Activated naive CD8-positive, alpha-beta T cell treated with anti-CD3 and anti-CD28 coated beads for 36 hours (primary cell): ENCODE results near the gene SCAPER. TPM values are rescaled to one million over a fixed set of nuclear protein-coding genes. Genes with fewer than 3 reads are reported as not detected.

Experiments used
- DNase-seq: peaks from one replicate; pipeline ENCODE4 v3.0.0; 2021
- H3K27ac Mint-ChIP-seq: one replicate; pipeline ENCODE4 v1.8.0; 2022; ENCODE audit warnings: mild to moderate bottlenecking, moderate library complexity, mixed read lengths
- H3K27me3 Mint-ChIP-seq: one replicate; pipeline ENCODE4 v1.8.0; 2022; ENCODE audit warnings: mild to moderate bottlenecking, mixed read lengths
- H3K36me3 Mint-ChIP-seq: one replicate; pipeline ENCODE4 v1.8.0; 2021; ENCODE audit warnings: mild to moderate bottlenecking, mixed read lengths
- H3K4me1 Mint-ChIP-seq: one replicate; pipeline ENCODE4 v1.8.0; 2021; ENCODE audit warnings: mixed read lengths
- H3K4me3 Mint-ChIP-seq: one replicate; pipeline ENCODE4 v1.8.0; 2022; ENCODE audit warnings: mild to moderate bottlenecking, moderate library complexity, mixed read lengths
- H3K9me3 Mint-ChIP-seq: one replicate; pipeline ENCODE4 v1.8.0; 2022; ENCODE audit warnings: mixed read lengths
- total RNA-seq, 2 experiments: library from RNA; stranded (reverse); gene quantifications; one replicate each; pipeline ENCODE4 v1.2.3, GENCODE V29; 2021

The SCAPER gene
- total RNA-seq, 2 experiments from 2014 or later: 20.8 to 21.3 TPM

- Mint-ChIP-seq H3K9me3 (no peaks in the 10 kb centered on the region), H3K36me3 (peaks cover 10% of the 10 kb centered on the region), H3K27ac (no peak overlapping the region), H3K4me3 (no peak overlapping the region), H3K4me1 (no peaks in the 10 kb centered on the region), H3K27me3 (no peaks in the 10 kb centered on the region)
- no peak for DNase-seq
These were observed 520.7 kb downstream of the SCAPER start for GRCh38 chr15:76384409-76384808.

- no peaks in the 10 kb centered on the region for H3K27me3 Mint-ChIP-seq
- peaks cover 10% of the 10 kb centered on the region for H3K36me3 Mint-ChIP-seq
- no peaks in the 10 kb centered on the region for H3K9me3 Mint-ChIP-seq
- H3K27ac Mint-ChIP-seq: no peak overlapping the region
- H3K4me1 Mint-ChIP-seq: no peaks in the 10 kb centered on the region
- no peak for DNase-seq
- no peak overlapping the region for H3K4me3 Mint-ChIP-seq
These were observed 522.0 kb downstream of the SCAPER start for GRCh38 chr15:76382987-76383728.

DNA sequence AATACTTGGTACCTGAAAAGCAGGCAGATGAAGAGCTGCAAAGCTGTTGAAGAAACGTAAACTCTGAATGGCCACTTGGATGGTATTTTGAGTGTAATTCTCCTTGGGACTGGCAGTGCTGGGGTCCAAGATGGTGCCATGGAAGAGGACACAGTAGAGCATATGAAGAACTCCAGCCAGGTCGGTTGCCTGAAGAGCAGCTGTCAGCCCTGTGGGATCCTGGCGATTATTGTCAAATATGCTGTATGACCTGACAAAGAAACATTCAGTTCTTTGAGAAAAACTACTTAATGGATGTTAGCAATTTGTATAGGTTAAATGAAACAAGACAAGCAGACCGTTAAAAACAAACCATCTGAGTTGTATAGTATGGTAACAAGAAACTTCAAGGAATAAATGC is 523.8 kb downstream of the SCAPER start:
- no peak overlapping the region for H3K27ac Mint-ChIP-seq
- H3K4me1 Mint-ChIP-seq: no peaks in the 10 kb centered on the region
- no peaks in the 10 kb centered on the region for H3K9me3 Mint-ChIP-seq
- H3K4me3 Mint-ChIP-seq: no peak overlapping the region
- H3K27me3 Mint-ChIP-seq: no peaks in the 10 kb centered on the region
- H3K36me3 Mint-ChIP-seq: peaks cover 10% of the 10 kb centered on the region
- no peak for DNase-seq

GRCh38 chr15:76380249-76380648 is 524.9 kb downstream of the SCAPER start:
- no peaks in the 10 kb centered on the region for H3K9me3 Mint-ChIP-seq
- no peak overlapping the region for H3K27ac Mint-ChIP-seq
- no peak overlapping the region for H3K4me3 Mint-ChIP-seq
- H3K27me3 Mint-ChIP-seq: no peaks in the 10 kb centered on the region
- DNase-seq: no peak
- no peaks in the 10 kb centered on the region for H3K4me1 Mint-ChIP-seq
- H3K36me3 Mint-ChIP-seq: peaks cover 12% of the 10 kb centered on the region

DNA sequence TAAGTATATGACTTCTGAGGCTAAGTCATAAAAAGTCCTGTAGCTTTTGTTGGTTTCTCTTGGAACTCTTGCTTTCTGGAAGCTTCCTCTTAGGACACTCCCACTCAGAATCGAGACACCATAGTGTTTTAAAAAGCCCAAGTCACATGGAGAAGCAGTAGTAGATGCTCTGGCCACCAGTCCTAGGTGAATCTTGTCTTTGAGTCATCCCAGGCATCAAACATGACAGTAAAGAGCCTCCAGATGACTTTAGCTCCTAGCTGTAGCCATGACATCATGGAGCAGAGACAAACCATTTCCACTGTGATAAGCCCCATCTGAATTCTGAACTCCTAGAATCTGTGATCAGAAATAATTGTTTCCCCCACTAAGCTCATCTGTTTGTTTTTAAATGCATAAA is 526.4 kb downstream of the SCAPER start:
- no peak overlapping the region for H3K27ac Mint-ChIP-seq
- no peaks in the 10 kb centered on the region for H3K27me3 Mint-ChIP-seq
- H3K4me1 Mint-ChIP-seq: no peaks in the 10 kb centered on the region
- no peak overlapping the region for H3K4me3 Mint-ChIP-seq
- peaks cover 11% of the 10 kb centered on the region for H3K36me3 Mint-ChIP-seq
- H3K9me3 Mint-ChIP-seq: no peaks in the 10 kb centered on the region
- DNase-seq: no peak

DNA sequence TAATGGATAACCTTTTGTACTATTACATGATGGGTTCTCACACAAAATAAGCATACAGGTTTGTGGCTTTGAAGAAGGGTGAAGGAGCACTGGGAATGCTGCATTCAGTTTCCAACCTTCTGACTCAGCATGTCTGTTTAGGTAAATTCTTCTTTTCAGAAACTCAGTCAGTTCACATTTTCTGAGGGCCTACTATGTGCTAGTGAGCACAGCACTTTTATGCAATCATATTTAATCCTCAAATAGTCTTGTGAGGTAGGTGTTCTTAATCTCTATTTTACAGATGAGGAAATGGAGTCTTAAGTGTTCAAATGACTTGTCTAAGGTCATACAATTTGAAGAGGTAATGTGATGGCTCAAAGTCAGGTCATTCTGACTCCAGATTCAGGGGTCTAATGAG is 527.4 kb downstream of the SCAPER start:
- no peaks in the 10 kb centered on the region for H3K4me1 Mint-ChIP-seq
- H3K27me3 Mint-ChIP-seq: no peaks in the 10 kb centered on the region
- no peaks in the 10 kb centered on the region for H3K9me3 Mint-ChIP-seq
- peaks cover 11% of the 10 kb centered on the region for H3K36me3 Mint-ChIP-seq
- no peak overlapping the region for H3K27ac Mint-ChIP-seq
- DNase-seq: no peak
- H3K4me3 Mint-ChIP-seq: no peak overlapping the region

- no peak overlapping the region for H3K27ac Mint-ChIP-seq
- H3K36me3 Mint-ChIP-seq: peaks cover 13% of the 10 kb centered on the region
- no peak overlapping the region for H3K4me3 Mint-ChIP-seq
- no peak for DNase-seq
- H3K27me3 Mint-ChIP-seq: no peaks in the 10 kb centered on the region
- H3K9me3 Mint-ChIP-seq: no peaks in the 10 kb centered on the region
- no peaks in the 10 kb centered on the region for H3K4me1 Mint-ChIP-seq
These were observed 527.9 kb downstream of the SCAPER start for GRCh38 chr15:76377217-76377616.

DNA sequence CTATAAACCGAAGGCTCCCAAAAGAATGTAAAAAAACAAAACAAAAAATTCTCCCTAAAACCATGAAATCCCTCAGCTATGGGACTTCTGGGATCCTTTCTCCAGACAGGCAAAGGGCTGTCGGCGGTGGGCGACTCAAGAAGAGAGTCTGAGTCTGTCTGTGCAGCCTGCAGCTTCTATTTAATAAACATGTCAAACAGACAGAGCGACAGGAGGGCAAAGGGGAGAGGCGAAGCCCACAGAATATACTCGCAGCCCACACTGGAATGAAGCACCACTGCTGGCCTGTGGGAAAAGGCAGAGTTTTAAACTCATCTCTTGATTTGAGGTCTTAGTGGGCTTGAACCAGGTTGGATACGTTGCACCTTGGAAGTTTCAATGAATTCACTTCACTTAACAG is 528.3 kb downstream of the SCAPER start:
- Mint-ChIP-seq H3K4me3 (no peak overlapping the region), H3K27ac (no peak overlapping the region), H3K27me3 (no peaks in the 10 kb centered on the region), H3K4me1 (no peaks in the 10 kb centered on the region), H3K36me3 (peaks cover 17% of the 10 kb centered on the region), H3K9me3 (no peaks in the 10 kb centered on the region)
- DNase-seq: no peak

- Mint-ChIP-seq H3K4me3 (no peak overlapping the region), H3K27me3 (no peaks in the 10 kb centered on the region), H3K4me1 (no peaks in the 10 kb centered on the region), H3K36me3 (peaks cover 17% of the 10 kb centered on the region), H3K27ac (no peak overlapping the region), H3K9me3 (no peaks in the 10 kb centered on the region)
- no peak for DNase-seq
These were observed 529.1 kb downstream of the SCAPER start for GRCh38 chr15:76376029-76376428.

DNA sequence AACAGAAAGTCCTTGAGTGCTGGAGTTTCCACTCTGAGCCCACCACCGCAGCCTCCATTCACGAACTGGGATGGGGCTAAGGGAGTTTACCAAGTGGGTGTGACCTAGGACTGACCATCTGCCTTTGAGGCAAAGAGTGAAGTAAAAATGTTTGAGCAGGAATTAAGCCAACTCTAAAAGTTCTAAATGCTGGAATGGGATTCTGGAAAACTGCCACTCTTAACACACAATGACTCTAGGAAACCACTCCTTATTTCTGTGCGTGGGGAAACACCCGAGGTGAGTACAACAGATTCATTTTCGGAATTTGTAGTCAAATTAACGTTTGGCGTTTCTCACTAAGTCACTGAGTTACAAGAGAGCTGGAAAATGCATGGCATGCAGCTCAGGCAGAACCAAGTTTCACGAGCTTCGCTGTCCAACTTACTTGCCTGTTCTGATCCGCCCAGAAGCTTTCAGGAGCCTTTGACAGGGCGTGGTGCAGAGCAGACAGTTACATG is 537.0 kb downstream of the SCAPER start:
- Mint-ChIP-seq H3K9me3 (no peaks in the 10 kb centered on the region), H3K27me3 (no peaks in the 10 kb centered on the region), H3K4me3 (no peak overlapping the region), H3K27ac (no peak overlapping the region), H3K4me1 (no peaks in the 10 kb centered on the region), H3K36me3 (peaks cover 6% of the 10 kb centered on the region)
- no peak for DNase-seq

- Mint-ChIP-seq H3K27ac (no peak overlapping the region), H3K9me3 (no peaks in the 10 kb centered on the region), H3K4me1 (no peaks in the 10 kb centered on the region), H3K4me3 (no peak overlapping the region), H3K27me3 (no peaks in the 10 kb centered on the region), H3K36me3 (peaks cover under 1% of the 10 kb centered on the region)
- no peak for DNase-seq
These were observed 538.4 kb downstream of the SCAPER start for GRCh38 chr15:76366714-76367113.

DNA sequence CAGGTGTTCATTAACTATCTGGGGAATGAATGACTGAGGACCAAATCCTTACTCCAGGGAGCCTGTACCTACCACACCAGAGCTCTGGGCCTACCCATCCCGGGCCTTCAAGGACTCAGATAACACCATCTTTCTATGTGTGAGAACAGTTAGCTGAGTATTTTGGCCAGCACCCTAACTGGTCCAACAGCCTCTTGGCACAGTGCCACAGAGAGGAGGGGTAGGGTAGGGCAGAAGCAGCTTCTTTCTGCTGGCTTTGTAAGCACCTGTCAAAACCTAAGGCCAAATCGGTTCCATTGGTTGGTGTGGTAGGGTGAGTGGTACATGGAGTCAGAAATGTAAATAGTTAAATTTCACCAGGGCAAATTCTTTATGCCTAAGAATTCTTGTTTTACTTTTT is 541.9 kb downstream of the SCAPER start:
- DNase-seq: no peak
- no peaks in the 10 kb centered on the region for H3K27me3 Mint-ChIP-seq
- peaks cover 1% of the 10 kb centered on the region for H3K36me3 Mint-ChIP-seq
- H3K4me3 Mint-ChIP-seq: no peak overlapping the region
- H3K9me3 Mint-ChIP-seq: no peaks in the 10 kb centered on the region
- no peaks in the 10 kb centered on the region for H3K4me1 Mint-ChIP-seq
- no peak overlapping the region for H3K27ac Mint-ChIP-seq

DNA sequence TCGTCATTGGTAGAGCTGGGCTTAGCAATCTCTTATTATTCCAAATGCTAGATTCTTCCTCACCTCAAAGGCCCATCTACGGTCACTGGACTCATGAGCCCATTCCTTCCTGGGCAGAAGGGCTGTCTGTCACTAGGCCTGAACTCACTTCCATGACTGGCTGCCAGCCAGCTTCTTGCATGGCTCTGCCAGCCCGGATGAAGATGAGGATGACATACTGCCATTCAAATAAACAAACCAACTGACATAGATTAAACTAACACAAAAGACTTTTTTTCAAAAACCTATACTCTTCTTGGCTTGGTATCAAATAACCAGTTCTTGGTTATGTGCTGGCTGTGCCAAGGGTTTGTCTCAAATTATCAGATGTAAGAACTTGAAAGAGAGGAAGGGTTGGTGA is 544.7 kb downstream of the SCAPER start:
- no peaks in the 10 kb centered on the region for H3K27me3 Mint-ChIP-seq
- no peaks in the 10 kb centered on the region for H3K9me3 Mint-ChIP-seq
- peaks cover 4% of the 10 kb centered on the region for H3K36me3 Mint-ChIP-seq
- no peak for DNase-seq
- no peak overlapping the region for H3K27ac Mint-ChIP-seq
- H3K4me3 Mint-ChIP-seq: no peak overlapping the region
- H3K4me1 Mint-ChIP-seq: no peaks in the 10 kb centered on the region

- Mint-ChIP-seq H3K27me3 (no peaks in the 10 kb centered on the region), H3K4me1 (no peaks in the 10 kb centered on the region), H3K4me3 (no peak overlapping the region), H3K36me3 (peaks cover 4% of the 10 kb centered on the region), H3K9me3 (no peaks in the 10 kb centered on the region), H3K27ac (no peak overlapping the region)
- DNase-seq: no peak
These were observed 546.0 kb downstream of the SCAPER start for GRCh38 chr15:76359152-76359551.

- no peaks in the 10 kb centered on the region for H3K4me1 Mint-ChIP-seq
- no peak for DNase-seq
- H3K9me3 Mint-ChIP-seq: no peaks in the 10 kb centered on the region
- H3K36me3 Mint-ChIP-seq: peaks cover 7% of the 10 kb centered on the region
- no peak overlapping the region for H3K4me3 Mint-ChIP-seq
- H3K27ac Mint-ChIP-seq: no peak overlapping the region
- H3K27me3 Mint-ChIP-seq: no peaks in the 10 kb centered on the region
These were observed 546.7 kb downstream of the SCAPER start for GRCh38 chr15:76358453-76358852.

DNA sequence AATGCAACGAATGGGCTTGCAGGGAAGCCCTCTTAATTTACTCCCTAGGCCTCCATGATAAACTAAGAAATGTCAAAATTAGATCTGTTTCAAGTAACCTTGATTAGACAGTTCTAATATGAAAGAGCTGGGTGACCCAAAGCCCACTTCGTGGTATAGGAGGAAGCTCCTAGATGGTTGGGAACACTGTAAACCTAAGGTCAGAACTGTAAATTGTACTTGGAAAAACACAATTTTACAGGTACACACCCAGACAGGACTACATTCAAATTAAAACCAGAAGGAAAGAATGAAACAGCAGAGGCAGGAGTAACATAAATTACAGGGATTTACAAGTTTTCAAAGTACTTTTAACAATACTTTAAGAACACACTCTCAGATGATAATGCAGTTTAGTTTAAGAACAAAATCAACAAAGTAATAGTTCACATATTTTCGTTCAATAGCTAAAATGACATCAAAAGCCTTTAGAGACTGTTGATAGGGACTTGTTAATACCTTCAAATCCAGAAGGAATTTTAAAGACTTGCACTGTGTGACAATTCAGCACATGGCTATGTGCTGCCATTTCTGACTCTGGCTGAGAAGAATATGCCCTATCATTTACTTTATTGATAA is 550.2 kb downstream of the SCAPER start:
- no peaks in the 10 kb centered on the region for H3K9me3 Mint-ChIP-seq
- no peak for DNase-seq
- no peak overlapping the region for H3K4me3 Mint-ChIP-seq
- H3K36me3 Mint-ChIP-seq: peaks cover 9% of the 10 kb centered on the region
- peaks cover 3% of the 10 kb centered on the region for H3K4me1 Mint-ChIP-seq
- no peaks in the 10 kb centered on the region for H3K27me3 Mint-ChIP-seq
- no peak overlapping the region for H3K27ac Mint-ChIP-seq
